Raji (cell line): ENCODE results near the gene SNHG17.

ENCODE experiments used
- POLR2A ChIP-seq: IDR thresholded peaks from 2 replicates; pipeline ENCODE4 v1.6.1; 2011; ENCODE audit warnings: low read depth, low read length, control low read depth; ENCODE audit not compliant: insufficient read depth

SNHG17 gene

GRCh38 chr20:38434770-38435554 lies at the start of gene SNHG17:
Gene SNHG17 (minus strand): TSS chr20:38435328.
- TF ChIP-seq POLR2A = peak; percentile 99

- TF ChIP-seq POLR2A = no peak
These were observed 44.5 kb upstream of the SNHG17 start for GRCh38 chr20:38479596-38479995.

GRCh38 chr20:38477747-38478146 lies 42.6 kb upstream of the SNHG17 start:
- no peak for TF ChIP-seq POLR2A

DNA sequence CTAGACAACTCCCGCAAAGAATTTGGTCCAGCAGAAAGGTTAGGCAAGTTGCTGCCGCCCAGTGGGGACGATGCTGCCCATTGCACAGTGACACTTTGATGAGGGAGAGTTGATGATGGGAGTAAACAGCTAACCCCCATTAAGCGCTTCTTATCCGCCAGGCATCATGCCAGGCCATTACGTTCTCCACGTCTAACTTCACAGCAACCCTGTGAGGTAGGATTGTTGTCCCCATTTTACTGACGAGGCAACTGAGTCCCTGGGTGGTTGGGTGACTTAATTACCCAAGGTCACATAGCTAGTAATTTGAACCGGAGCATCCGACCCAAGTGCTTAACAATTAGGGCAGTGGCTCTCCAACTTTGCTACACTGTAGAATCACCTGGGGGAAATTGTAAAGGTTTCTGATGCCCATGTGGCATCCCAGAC lies 38.3 kb upstream of the SNHG17 start:
- TF ChIP-seq POLR2A = no peak

GRCh38 chr20:38472513-38473366 lies 37.6 kb upstream of the SNHG17 start, which contains the start of gene RALGAPB:
Gene RALGAPB (plus strand): TSS chr20:38472843. CDS start chr20:38488433, 15,590 bp downstream.
- peak; percentile 95 for TF ChIP-seq POLR2A

- no peak for TF ChIP-seq POLR2A
These were observed 36.9 kb upstream of the SNHG17 start for GRCh38 chr20:38471987-38472512.

DNA sequence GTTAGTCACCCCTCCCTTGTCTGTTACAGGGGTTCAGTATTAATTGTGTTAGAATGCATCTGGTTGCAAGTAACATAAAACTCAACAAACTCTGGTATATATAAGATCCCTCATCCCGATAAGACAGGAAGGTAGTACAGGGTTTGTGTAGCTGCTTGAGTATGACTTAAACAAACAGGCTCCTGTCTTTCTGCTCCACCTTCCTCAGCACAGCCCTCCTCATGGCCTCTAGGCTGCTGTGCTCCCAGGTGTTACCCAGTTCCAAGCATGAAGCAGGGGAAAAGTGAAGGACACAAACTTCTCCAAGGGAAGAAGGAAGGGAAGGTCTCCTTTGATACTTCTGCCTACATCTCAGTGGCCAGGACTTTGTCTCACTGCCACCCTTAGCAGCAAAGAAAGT lies 36.1 kb upstream of the SNHG17 start:
- no peak for TF ChIP-seq POLR2A

GRCh38 chr20:38466983-38467382 lies 31.9 kb upstream of the SNHG17 start:
- TF ChIP-seq POLR2A = no peak

- TF ChIP-seq POLR2A = no peak
These were observed 31.0 kb upstream of the SNHG17 start for GRCh38 chr20:38466171-38466570.

DNA sequence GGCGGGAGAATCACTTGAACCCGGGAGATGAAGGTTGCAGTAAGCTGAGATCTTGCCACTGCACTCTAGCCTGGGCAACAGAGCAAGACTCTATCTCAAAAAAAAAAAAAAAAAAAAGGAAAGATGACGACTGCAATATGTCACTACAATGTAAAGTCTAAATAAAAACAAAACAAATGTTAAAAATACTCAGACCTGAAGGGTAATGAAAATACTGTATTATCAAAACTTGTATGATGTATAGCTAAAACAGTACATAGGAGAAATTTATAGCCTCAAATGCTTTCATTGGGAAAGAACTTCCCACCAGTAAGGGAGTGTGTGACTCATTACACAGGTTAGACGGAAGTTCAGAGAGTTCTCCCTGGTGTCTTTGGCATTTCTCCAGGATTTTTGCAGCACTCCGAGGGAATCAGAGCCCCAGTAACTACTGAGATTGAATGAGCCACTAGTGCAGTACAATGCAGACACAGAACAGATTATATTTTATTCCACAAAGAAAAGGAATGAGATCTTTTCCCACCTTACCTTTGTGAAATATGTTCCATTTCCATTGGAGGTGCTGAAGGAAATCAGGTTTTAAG lies 25.0 kb upstream of the SNHG17 start:
- TF ChIP-seq POLR2A = no peak

DNA sequence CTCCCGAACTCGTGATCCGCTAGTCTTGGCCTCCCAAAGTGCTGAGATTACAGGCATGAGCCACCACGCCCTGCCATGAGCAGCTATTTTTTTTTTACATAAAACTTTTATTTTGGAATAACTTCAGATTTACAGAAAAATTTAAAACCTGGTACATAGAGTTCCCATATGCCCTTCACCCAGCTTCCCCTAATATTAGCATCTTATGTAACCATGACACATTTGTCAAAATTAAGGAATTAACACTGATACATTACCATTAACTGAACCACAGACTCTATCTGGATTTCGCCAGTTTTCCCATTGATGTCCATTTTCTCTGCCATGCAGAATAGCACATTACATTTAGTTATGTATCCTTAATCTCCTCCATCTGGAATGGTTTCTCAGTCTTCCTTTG lies 23.2 kb upstream of the SNHG17 start:
- TF ChIP-seq POLR2A = no peak

- no peak for TF ChIP-seq POLR2A
These were observed 19.7 kb upstream of the SNHG17 start for GRCh38 chr20:38454556-38455473.

GRCh38 chr20:38453941-38454340 lies 18.8 kb upstream of the SNHG17 start:
- TF ChIP-seq POLR2A = no peak

GRCh38 chr20:38452880-38453624 lies 17.9 kb upstream of the SNHG17 start:
- no peak for TF ChIP-seq POLR2A

DNA sequence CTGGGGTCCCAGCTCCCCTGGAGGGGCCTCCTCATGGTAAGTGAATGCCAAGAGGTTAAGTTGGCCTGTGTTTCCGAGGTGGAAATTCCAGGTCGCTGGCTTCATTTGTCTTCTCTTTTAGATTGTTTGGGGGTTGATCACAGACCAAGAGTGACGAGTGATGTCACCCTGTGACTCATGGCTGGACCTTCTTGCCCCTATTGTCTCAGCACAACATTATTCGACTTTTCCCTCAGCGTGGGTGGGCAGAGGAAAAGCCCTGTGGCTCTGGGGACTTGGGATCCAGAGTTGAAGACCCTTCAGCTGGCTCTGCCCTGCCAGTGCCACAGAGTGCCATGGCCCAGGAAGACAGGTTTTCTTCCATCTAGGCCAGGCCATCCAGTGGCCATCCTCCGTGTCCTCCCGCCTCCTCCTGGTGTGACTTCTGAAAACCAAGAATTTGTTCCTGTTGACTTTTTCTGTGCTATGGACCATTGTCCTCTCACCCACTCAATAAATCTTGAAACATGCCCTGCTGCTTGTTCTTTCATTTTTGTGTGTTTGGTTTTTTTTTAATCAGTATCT lies 15.4 kb upstream of the SNHG17 start:
- TF ChIP-seq POLR2A = no peak
